ENCODE measurements around the gene PLEKHH2.

DNA sequence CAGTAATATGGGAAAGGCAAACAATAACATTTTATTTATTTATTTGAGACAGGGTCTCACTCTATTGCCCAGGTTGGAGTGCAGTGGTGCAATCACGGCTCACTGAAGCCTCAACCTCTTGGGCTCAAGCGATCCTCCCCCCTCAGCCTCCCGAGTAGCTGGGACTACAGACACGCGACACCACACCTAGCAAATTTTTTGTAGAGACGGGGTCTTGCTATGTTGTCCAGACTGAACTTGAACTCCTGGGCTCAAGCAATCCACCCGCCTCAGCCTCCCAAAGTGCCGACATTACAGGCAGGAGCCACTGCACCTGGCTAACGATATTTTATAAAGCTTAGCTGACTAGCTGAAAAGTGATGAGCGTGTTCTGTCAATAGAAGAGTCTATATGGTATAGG lies 17.5 kb upstream of the PLEKHH2 start:
- TF ChIP-seq, protein P1, sequence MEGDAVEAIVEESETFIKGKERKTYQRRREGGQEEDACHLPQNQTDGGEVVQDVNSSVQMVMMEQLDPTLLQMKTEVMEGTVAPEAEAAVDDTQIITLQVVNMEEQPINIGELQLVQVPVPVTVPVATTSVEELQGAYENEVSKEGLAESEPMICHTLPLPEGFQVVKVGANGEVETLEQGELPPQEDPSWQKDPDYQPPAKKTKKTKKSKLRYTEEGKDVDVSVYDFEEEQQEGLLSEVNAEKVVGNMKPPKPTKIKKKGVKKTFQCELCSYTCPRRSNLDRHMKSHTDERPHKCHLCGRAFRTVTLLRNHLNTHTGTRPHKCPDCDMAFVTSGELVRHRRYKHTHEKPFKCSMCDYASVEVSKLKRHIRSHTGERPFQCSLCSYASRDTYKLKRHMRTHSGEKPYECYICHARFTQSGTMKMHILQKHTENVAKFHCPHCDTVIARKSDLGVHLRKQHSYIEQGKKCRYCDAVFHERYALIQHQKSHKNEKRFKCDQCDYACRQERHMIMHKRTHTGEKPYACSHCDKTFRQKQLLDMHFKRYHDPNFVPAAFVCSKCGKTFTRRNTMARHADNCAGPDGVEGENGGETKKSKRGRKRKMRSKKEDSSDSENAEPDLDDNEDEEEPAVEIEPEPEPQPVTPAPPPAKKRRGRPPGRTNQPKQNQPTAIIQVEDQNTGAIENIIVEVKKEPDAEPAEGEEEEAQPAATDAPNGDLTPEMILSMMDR (IDR thresholded peaks at IDR 0.05 in 8 of 11, conservative IDR thresholded peaks at IDR 0.05 in 3 of 11) = no peak
- TF ChIP-seq POLR2A (IDR thresholded peaks at IDR 0.05) = no peak
